Tibial nerve (tissue), 4 donors: Measurements from ENCODE around the gene WDR82. TPM values are rescaled to one million over a fixed set of nuclear protein-coding genes. Genes with fewer than 3 reads are reported as not detected.

Experiments used
- DNase-seq, 2 donors: peaks; one replicate each; pipeline ENCODE4 v3.0.0-alpha.2; 2019; ENCODE audit warnings: low spot score in 2 of 2
- H3K27ac ChIP-seq, 4 donors: fragments of 200-600 bp; sonication (generic) in 3 of 4; one replicate each; pipeline ENCODE4 v1.5.1; 2017 to 2019; ENCODE audit warnings: mild to moderate bottlenecking in 1 of 4
- H3K27me3 ChIP-seq, 2 donors: fragments of 200-600 bp; sonication (generic) in 1 of 2; one replicate each; pipeline versions ENCODE4 v1.5.1 to v1.6.0; 2017 to 2019
- H3K36me3 ChIP-seq, 3 donors: fragments of 200-600 bp; sonication (generic); one replicate each; pipeline ENCODE4 v1.5.1; 2018 to 2019
- H3K4me1 ChIP-seq, 4 donors: fragments of 200-600 bp; sonication (generic) in 3 of 4; one replicate each; pipeline ENCODE4 v1.5.1; 2017 to 2019
- H3K4me3 ChIP-seq, 4 donors: fragments of 200-600 bp; sonication (generic) in 3 of 4; one replicate each; pipeline ENCODE4 v1.5.1; 2017 to 2019; ENCODE audit warnings: mild to moderate bottlenecking in 1 of 4, moderate library complexity in 1 of 4
- H3K9me3 ChIP-seq, 4 donors: fragments of 200-600 bp; sonication (generic) in 3 of 4; one replicate each; pipeline ENCODE4 v1.5.1; 2017 to 2019
- EP300 ChIP-seq, 2 donors: sonication (generic); formaldehyde crosslinking; IDR thresholded peaks; one replicate each; pipeline ENCODE4 v1.6.1; 2017; ENCODE audit warnings: antibody characterized with exemption in 2 of 2, mild to moderate bottlenecking in 1 of 2
- POLR2A ChIP-seq, 2 donors: fragments of 450-650 bp; IDR thresholded peaks; one replicate each; pipeline ENCODE4 v1.6.1; 2017; ENCODE audit warnings: antibody characterized with exemption in 2 of 2, mild to moderate bottlenecking in 2 of 2, moderate library complexity in 2 of 2
- WGBS, 2 donors: methylation state at CpG; one replicate each; pipeline ENCODE4 v1.1.5; 2018; 5-methylcytosine and 5-hydroxymethylcytosine counted together
- total RNA-seq, 4 donors: library from RNA; depleted of rRNA; stranded (reverse); fragments of >200 nt; gene quantifications; one replicate each; pipeline ENCODE4 v1.1.0, GENCODE V29; 2016
- TF ChIP-seq, protein P1 (sequence below), 5 experiments: fragments of 200-600 bp in 3 of 5; fragments of 450-650 bp in 2 of 5; sonication (generic) in 3 of 5; IDR thresholded peaks; one replicate each; pipeline ENCODE4 v1.5.1; 2016 to 2019; ENCODE audit warnings: antibody characterized with exemption in 5 of 5, mild to moderate bottlenecking in 3 of 5, moderate library complexity in 2 of 5

The WDR82 gene
- total RNA-seq, 4 donors from 2014 or later, result 42.1 to 52.9 (median 48.6) TPM

DNA sequence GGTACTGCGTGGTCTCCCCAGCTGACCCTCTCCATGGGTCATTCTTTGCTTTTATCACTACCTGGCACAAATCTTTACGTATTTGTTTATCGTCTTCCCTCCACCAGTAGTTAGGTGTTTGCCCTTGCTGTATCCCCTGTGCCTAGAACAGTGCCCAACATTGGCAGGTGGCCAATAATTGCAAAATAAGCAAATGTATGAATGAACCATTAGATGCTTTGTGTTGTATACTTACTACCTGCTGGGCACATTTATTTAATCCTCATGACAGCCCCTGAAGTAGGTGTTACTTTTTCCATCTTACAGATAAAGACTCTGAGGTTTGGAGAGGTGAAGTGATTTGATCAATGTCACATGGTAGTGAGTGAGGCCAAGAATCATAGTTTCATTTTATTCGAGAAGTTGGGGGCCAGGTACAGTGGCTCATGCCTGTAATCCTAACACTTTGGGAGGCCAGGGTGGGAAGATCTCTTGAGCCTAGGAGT, 37.5 kb downstream of the WDR82 start:
- H3K4me3 ChIP-seq, result no peak overlapping the region
- no peaks in the 10 kb centered on the region for H3K9me3 ChIP-seq
- 86% methylated on average over 4 of the region's 4 CpGs for WGBS, 2 donors
- peaks cover 0 to 60% (median 40%) of the 10 kb centered on the region in 4 donors for H3K4me1 ChIP-seq
- no peaks in the 10 kb centered on the region for H3K27me3 ChIP-seq
- TF ChIP-seq, protein P1, sequence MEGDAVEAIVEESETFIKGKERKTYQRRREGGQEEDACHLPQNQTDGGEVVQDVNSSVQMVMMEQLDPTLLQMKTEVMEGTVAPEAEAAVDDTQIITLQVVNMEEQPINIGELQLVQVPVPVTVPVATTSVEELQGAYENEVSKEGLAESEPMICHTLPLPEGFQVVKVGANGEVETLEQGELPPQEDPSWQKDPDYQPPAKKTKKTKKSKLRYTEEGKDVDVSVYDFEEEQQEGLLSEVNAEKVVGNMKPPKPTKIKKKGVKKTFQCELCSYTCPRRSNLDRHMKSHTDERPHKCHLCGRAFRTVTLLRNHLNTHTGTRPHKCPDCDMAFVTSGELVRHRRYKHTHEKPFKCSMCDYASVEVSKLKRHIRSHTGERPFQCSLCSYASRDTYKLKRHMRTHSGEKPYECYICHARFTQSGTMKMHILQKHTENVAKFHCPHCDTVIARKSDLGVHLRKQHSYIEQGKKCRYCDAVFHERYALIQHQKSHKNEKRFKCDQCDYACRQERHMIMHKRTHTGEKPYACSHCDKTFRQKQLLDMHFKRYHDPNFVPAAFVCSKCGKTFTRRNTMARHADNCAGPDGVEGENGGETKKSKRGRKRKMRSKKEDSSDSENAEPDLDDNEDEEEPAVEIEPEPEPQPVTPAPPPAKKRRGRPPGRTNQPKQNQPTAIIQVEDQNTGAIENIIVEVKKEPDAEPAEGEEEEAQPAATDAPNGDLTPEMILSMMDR (IDR thresholded peaks at IDR 0.05), result no peak
- TF ChIP-seq POLR2A (IDR thresholded peaks at IDR 0.05), result no peak
- no peak for TF ChIP-seq EP300 (IDR thresholded peaks at IDR 0.05)
- DNase-seq, result no peak
- peak overlapping the region in 2 of 4 donors; percentile 92 to 98 for H3K27ac ChIP-seq
- H3K36me3 ChIP-seq, result no peaks in the 10 kb centered on the region

DNA sequence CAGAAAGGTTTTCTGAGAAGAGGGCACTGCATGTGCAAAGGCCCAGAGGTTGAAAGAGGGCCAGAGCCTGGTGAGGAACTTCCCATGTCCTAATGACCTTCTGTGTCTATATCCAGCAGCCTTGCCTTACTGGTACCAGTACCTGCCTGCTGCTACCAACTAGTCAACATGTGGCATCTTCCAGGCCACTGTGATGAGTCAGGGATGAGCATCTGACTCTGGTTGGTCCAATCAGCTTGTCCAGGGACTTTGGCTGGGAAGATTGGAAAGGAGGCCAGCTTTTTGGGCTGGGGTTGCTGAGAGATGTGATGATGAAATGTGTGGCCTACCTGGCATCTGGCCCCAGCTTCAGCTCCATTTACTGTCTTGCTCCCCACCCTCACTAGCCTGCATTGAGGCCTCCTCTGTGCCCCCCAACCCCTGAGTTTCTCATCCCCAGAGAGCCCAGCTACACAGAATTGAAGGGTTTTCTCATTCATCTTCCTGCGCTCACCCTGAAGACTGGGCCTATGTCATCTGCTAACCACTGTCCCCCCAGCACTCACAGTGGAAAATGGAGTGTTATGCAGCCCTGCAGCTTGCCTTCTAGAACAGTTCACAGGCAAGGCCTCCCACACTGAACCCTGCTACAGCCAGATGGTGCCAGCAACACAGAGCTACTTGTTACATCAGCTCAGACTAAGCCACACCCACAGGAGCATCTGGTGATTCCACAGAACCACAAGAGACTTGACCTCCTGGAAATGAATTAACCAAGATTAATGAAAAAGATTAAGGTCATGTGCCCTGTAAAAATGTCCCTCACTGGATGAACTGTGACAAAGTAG, 38.2 kb downstream of the WDR82 start:
- H3K27me3 ChIP-seq, result no peaks in the 10 kb centered on the region
- H3K36me3 ChIP-seq, result peaks cover 0 to under 1% (median 0%) of the 10 kb centered on the region in 3 donors
- no peaks in the 10 kb centered on the region for H3K9me3 ChIP-seq
- TF ChIP-seq, protein P1 (IDR thresholded peaks at IDR 0.05), result no peak
- TF ChIP-seq EP300 (IDR thresholded peaks at IDR 0.05), result peak in 1 of 2 donors; percentile 17
- peak overlapping the region in 2 of 4 donors; percentile 92 to 98 for H3K27ac ChIP-seq
- DNase-seq, result peak; percentile 54 to 75
- H3K4me3 ChIP-seq, result peak overlapping the region in 1 of 4 donors; percentile 64
- WGBS, 2 donors, result 90 to 91% methylated on average over 1 of the region's 1 CpG
- peaks cover 0 to 64% (median 45%) of the 10 kb centered on the region in 4 donors for H3K4me1 ChIP-seq

DNA sequence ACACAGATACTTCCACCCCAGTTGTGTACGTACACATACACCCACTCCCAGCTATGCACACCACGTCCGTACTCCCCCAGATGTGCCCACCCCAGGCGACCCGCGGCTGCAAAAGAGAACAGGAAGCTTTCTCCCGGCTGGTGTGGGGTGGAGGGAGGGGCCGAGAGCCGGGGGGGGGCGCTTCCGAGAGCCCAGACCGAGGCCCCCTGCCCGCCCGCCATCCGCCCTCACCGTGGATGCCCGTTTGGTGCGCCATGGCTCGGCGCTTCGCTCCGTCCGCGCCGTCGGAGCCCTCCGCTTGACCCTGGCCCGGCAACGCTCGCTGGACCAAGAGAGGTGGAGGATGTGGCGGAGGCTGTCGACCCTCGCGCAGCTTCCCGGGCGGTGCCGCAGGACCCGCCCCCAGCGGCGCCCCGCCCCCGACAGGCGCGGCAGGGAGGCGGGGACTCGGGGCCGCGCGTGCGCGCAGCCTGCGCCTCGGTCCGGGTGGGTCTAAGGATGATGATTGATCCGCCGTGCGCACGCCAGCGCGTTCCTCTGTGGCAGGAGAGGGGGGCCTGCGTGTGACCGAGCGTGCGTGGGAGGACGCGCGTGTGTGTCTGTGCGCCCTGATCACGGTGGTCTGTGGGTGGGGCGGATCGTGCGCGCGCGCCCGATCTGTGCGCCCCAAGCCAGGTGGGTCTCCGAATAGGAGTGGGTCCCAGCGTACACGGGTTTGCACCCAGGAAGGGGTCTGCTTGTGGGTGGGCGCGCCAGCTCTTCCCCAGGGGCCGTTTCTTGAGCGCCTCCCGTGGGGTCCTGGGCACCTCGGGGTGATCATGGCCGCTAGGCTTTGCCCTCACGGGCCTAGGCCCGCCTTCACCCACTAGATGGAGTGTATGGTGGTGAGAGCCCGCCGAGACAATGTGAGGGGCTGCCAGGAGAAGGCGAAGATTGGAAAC, 39.4 kb downstream of the WDR82 start, which contains the start of gene TWF2:
TSS of gene TWF2 (minus strand) at position 398 of the 941 bp plus-strand sequence. CDS start at position 256, 142 bp downstream.
- TF ChIP-seq POLR2A (IDR thresholded peaks at IDR 0.05) (peak; percentile 57 to 74), EP300 (IDR thresholded peaks at IDR 0.05) (peak in 1 of 2 donors; percentile 89)
- TF ChIP-seq, protein P1 (IDR thresholded peaks at IDR 0.05), result peak; percentile 19 to 68 (median 52)
- peak; percentile 51 to 54 for DNase-seq
- H3K4me1 ChIP-seq, result peaks cover 0 to 63% (median 39%) of the 10 kb centered on the region in 4 donors

DNA sequence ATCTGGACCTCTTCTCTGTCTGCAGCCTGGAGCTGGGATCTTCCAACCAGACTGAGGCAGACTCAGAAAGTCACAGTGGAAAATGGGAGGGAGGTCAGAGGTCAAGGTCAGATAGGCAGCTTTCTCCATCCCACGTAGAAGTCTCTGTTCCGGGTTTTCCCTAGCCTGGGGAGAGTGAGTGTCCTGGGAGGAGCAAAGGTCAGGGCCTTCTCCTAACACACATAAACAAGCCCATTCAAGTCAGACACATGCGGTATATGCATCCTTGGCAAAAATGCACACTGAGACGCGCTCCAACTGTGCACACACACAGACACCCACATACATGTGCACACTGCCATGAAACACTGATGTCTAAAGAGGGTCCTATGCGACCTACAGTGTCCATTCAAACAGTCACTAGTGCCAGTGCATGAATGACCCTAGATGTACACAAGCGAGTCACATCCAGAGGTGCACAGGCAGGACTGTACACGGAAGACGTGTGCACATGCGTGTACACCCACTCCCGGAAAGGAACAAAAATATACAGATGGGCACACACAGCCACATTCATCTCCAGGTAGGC, 40.2 kb downstream of the WDR82 start:
- TF ChIP-seq, protein P1 (IDR thresholded peaks at IDR 0.05), result no peak
- TF ChIP-seq POLR2A (IDR thresholded peaks at IDR 0.05) (no peak), EP300 (IDR thresholded peaks at IDR 0.05) (no peak)
- WGBS, 2 donors, result 3 to 8% methylated on average over 11 of the region's 11 CpGs
- no peaks in the 10 kb centered on the region for H3K9me3 ChIP-seq
- peaks cover 0 to 19% (median 0%) of the 10 kb centered on the region in 3 donors for H3K36me3 ChIP-seq
- DNase-seq, result peak in 1 of 2 donors; percentile 10
- H3K27me3 ChIP-seq, result no peaks in the 10 kb centered on the region
- peaks cover 0 to 65% (median 38%) of the 10 kb centered on the region in 4 donors for H3K4me1 ChIP-seq
- peak overlapping the region; percentile 64 to 95 (median 81) for H3K4me3 ChIP-seq
- peak overlapping the region; percentile 80 to 98 (median 91) for H3K27ac ChIP-seq

More for the DNA sequence above, 39.4 kb downstream of the WDR82 start, which contains the start of gene TWF2:
- Histone ChIP-seq H3K36me3 (peaks cover 0 to 13% (median 0%) of the 10 kb centered on the region in 3 donors), H3K27me3 (no peaks in the 10 kb centered on the region), H3K27ac (peak within 1 kb of the TSS; percentile 80 to 98 (median 91)), H3K4me3 (peak within 1 kb of the TSS; percentile 64 to 95 (median 81)), H3K9me3 (no peaks in the 10 kb centered on the region)
- WGBS, 2 donors, result 0% methylated on average over 26 to 75 of the region's 92 CpGs
